HepG2 (cell line): Measurements from ENCODE around the gene YIPF7. TPM values are rescaled to one million over a fixed set of nuclear protein-coding genes. Genes with fewer than 3 reads are reported as not detected.

Experiments
- ATAC-seq: fragments of 200-7000 bp; cut with Tn5 transposase; 3 replicates; pipeline ENCODE4 v1.9.1; 2020; ENCODE audit warnings: mild to moderate bottlenecking, moderate library complexity
- BruUV-seq: library from RNA; stranded (reverse); fragments of 400-500 nt; replicated peaks from 2 replicates; lab custom pipeline; 2021; lab: Mats Ljungman, UMichigan
- CTCF ChIA-PET: fragments of 300-600 bp; formaldehyde crosslinking; extraction: SDS; loops from one replicate; lab custom pipeline; 2021; ENCODE audit warnings: low total read pairs, inconsistent platforms, low intra/inter-chr PET ratio; lab: Yijun Ruan, JAX
- POLR2A ChIA-PET: fragments of 350-600 bp; sonication (Branson Sonifier 250); formaldehyde crosslinking; loops from one replicate; lab custom pipeline; 2020; ENCODE audit warnings: antibody characterized with exemption, inconsistent platforms; lab: Yijun Ruan, JAX
- DNase-seq: peaks from one replicate; pipeline ENCODE4 v3.0.0-alpha.2; 2015; ENCODE audit warnings: low spot score
- FAIRE-seq: peaks from 3 replicates; lab custom pipeline; 2011; peaks lifted over from hg19 to GRCh38; lab: Jason Lieb, UNC
- H2AFZ ChIP-seq: one replicate; pipeline ENCODE4 v1.6.1; 2011; ENCODE audit warnings: low read length, inconsistent platforms
- H3K27ac ChIP-seq: fragments of 300-600 bp; 3 replicates; pipeline ENCODE4 v1.8.0; 2011; ENCODE audit warnings: mixed run types, mild to moderate bottlenecking, mixed read lengths, low read length, inconsistent platforms; ENCODE audit not compliant: insufficient read depth; ENCODE audit errors: extremely low read length
- H3K27me3 ChIP-seq, 2 experiments: fragments of 200-600 bp in 1 of 2; 2 replicates in 1 of 2; 3 replicates in 1 of 2; pipeline versions ENCODE4 v1.6.0 to v1.8.0; 2011; ENCODE audit warnings: low read length in 2 of 2, mild to moderate bottlenecking in 2 of 2, moderate library complexity in 2 of 2, inconsistent platforms in 1 of 2; ENCODE audit not compliant: insufficient read depth in 2 of 2, control insufficient read depth in 1 of 2
- H3K36me3 ChIP-seq, 2 experiments: fragments of 200-600 bp in 1 of 2; replicated peaks in 1 of 2; 2 replicates in 1 of 2; 3 replicates in 1 of 2; pipeline versions ENCODE4 v1.5.1 to v1.8.0; 2011; ENCODE audit warnings: low read length in 2 of 2, inconsistent platforms in 1 of 2; ENCODE audit not compliant: insufficient read depth in 2 of 2, control insufficient read depth in 1 of 2
- H3K4me1 ChIP-seq: 2 replicates; pipeline ENCODE4 v1.5.1; 2012; ENCODE audit warnings: low read length, inconsistent platforms; ENCODE audit not compliant: insufficient read depth
- H3K4me2 ChIP-seq: 2 replicates; pipeline ENCODE4 v1.6.0; 2011; ENCODE audit warnings: low read depth, low read length, inconsistent platforms
- H3K4me3 ChIP-seq, 3 experiments: fragments of 200-600 bp in 1 of 3; sonication (generic), shearing (Covaris generic) in 1 of 3; replicated peaks in 1 of 3; 2 replicates each; pipeline ENCODE4 v1.5.1; 2011 to 2016; ENCODE audit warnings: low read length in 3 of 3, inconsistent platforms in 2 of 3, low read depth in 2 of 3, mild to moderate bottlenecking in 2 of 3, control low read depth in 1 of 3, mixed read lengths in 1 of 3; ENCODE audit not compliant: insufficient read depth in 1 of 3
- H3K79me2 ChIP-seq: one replicate; pipeline ENCODE4 v1.6.1; 2011; ENCODE audit warnings: low read length, inconsistent platforms; ENCODE audit not compliant: insufficient read depth
- H3K9ac ChIP-seq: 2 replicates; pipeline ENCODE4 v1.6.0; 2011; ENCODE audit warnings: mild to moderate bottlenecking, low read depth, low read length, inconsistent platforms; ENCODE audit not compliant: insufficient read depth
- H3K9me3 ChIP-seq: 2 replicates; pipeline ENCODE4 v1.5.1; 2012; ENCODE audit warnings: mild to moderate bottlenecking, low read length
- H4K20me1 ChIP-seq: 2 replicates; pipeline ENCODE4 v1.6.0; 2011; ENCODE audit warnings: inconsistent platforms, mild to moderate bottlenecking, low read length, moderate library complexity; ENCODE audit not compliant: insufficient read depth
- CC2D1A ChIP-seq: sonication (generic); formaldehyde crosslinking; IDR thresholded peaks from 2 replicates; pipeline ENCODE4 v1.8.1; 2023; ENCODE audit warnings: mild to moderate bottlenecking, missing genetic modification reagents
- HNF1A ChIP-seq, 2 experiments: sonication (generic) in 1 of 2; formaldehyde crosslinking in 1 of 2; IDR thresholded peaks; 2 replicates each; pipeline versions ENCODE4 v1.4.0 to v1.6.1; 2016 to 2020; ENCODE audit warnings: borderline replicate concordance in 1 of 2, low read depth in 1 of 2, mild to moderate bottlenecking in 1 of 2, missing genetic modification reagents in 1 of 2
- LRRFIP1 ChIP-seq: sonication (generic); formaldehyde crosslinking; conservative IDR thresholded peaks from 2 replicates; pipeline ENCODE4 v1.4.0; 2020; ENCODE audit warnings: missing genetic modification reagents
- PCBP1 ChIP-seq: fragments of 200-400 bp; formaldehyde crosslinking; IDR thresholded peaks from 2 replicates; pipeline ENCODE4 v1.6.1; 2017; ENCODE audit warnings: mild to moderate bottlenecking, low read depth, low read length, borderline replicate concordance
- PHF20 ChIP-seq: sonication (generic); formaldehyde crosslinking; IDR thresholded peaks from 2 replicates; pipeline ENCODE4 v1.5.0; 2020; ENCODE audit warnings: mild to moderate bottlenecking, missing genetic modification reagents
- REL ChIP-seq: sonication (generic); formaldehyde crosslinking; conservative IDR thresholded peaks from 2 replicates; pipeline ENCODE4 v1.8.0; 2022; ENCODE audit warnings: mild to moderate bottlenecking, missing genetic modification reagents, moderate library complexity
- SIX4 ChIP-seq: sonication (generic); formaldehyde crosslinking; IDR thresholded peaks from 2 replicates; pipeline ENCODE4 v1.4.0; 2020; ENCODE audit warnings: missing genetic modification reagents
- SNAPC5 ChIP-seq: sonication (generic); formaldehyde crosslinking; IDR thresholded peaks from 2 replicates; pipeline ENCODE4 v1.8.1; 2023; ENCODE audit warnings: mild to moderate bottlenecking, missing genetic modification reagents, borderline replicate concordance
- SSRP1 ChIP-seq: IDR thresholded peaks from 2 replicates; pipeline ENCODE4 v1.6.1; 2016; ENCODE audit warnings: control low read depth
- TBP ChIP-seq: sonication (generic); formaldehyde crosslinking; IDR thresholded peaks from 2 replicates; pipeline ENCODE4 v1.5.0; 2020; ENCODE audit warnings: missing genetic modification reagents
- ZNF280D ChIP-seq: sonication (generic); formaldehyde crosslinking; IDR thresholded peaks from 2 replicates; pipeline ENCODE4 v1.5.1; 2020; ENCODE audit warnings: mild to moderate bottlenecking, missing genetic modification reagents
- ZNF441 ChIP-seq: sonication (generic); formaldehyde crosslinking; IDR thresholded peaks from 2 replicates; pipeline ENCODE4 v1.7.0; 2021; ENCODE audit warnings: missing genetic modification reagents, borderline replicate concordance
- ZNF704 ChIP-seq: sonication (generic); formaldehyde crosslinking; IDR thresholded peaks from 2 replicates; pipeline ENCODE4 v1.8.1; 2023; ENCODE audit warnings: mild to moderate bottlenecking, inconsistent platforms, moderate library complexity, missing genetic modification reagents, borderline replicate concordance
- WGBS: methylation state at CpG from one replicate; pipeline ENCODE4 v1.1.6; 2017; ENCODE audit warnings: low lambda C conversion rate; 5-methylcytosine and 5-hydroxymethylcytosine counted together
- in situ Hi-C: cut with HindIII; loops from 2 replicates; pipeline ENCODE4 v1.10.0; 2017; ENCODE audit warnings: low pct_unique_long_range_greater_than_20kb; ENCODE audit not compliant: extremely low pct_ligation_motif_present
- intact Hi-C: fragments of 100-400 bp; cut with micrococcal nuclease; formaldehyde crosslinking; loops from one replicate; pipeline ENCODE4 v1.10.0; 2022; ENCODE audit not compliant: unreplicated experiment
- polyA plus RNA-seq, 8 experiments: library from polyadenylated mRNA; depleted of rRNA in 3 of 8; stranded (reverse) in 7 of 8; unstranded in 1 of 8; fragments of >200 nt; fragmentation: Illumina TruSeq in 4 of 8; extraction: Trizol in 4 of 8; gene quantifications; 2 replicates each; pipeline versions ENCODE4 v1.2.1 to v1.2.3, GENCODE V29; 2011 to 2016; ENCODE audit warnings: low read depth in 4 of 8, missing spikeins in 1 of 8, mixed read lengths in 1 of 8; ENCODE audit not compliant: insufficient read depth in 1 of 8
- total RNA-seq, 5 experiments: library from RNA; depleted of rRNA; stranded (reverse); fragments of >200 nt; fragmentation: Illumina TruSeq; extraction: Trizol; gene quantifications; 2 replicates each; pipeline ENCODE4 v1.2.3, GENCODE V29; 2016; ENCODE audit warnings: low read depth in 1 of 5

YIPF7 gene
- total and polyA plus RNA-seq, 2 of the 13 experiments (the other 11 are each of a cell fraction or from before 2014, with no cell fraction given), result 0.12 TPM; not detected in 1

- FAIRE-seq, result no peak
- TF ChIP-seq REL (CRISPR knock-in tag) (no peak), HNF1A (IDR thresholded peaks at IDR 0.05; ENCODE audit: low read depth) (no peak), HNF1A (CRISPR knock-in tag; IDR thresholded peaks at IDR 0.05; ENCODE audit: borderline replicate concordance) (no peak), TBP (no peak), PCBP1 (no peak), SNAPC5 (no peak), SIX4 (no peak), ZNF280D (CRISPR knock-in tag) (no peak), LRRFIP1 (CRISPR knock-in tag) (no peak), ZNF704 (CRISPR knock-in tag) (no peak), CC2D1A (CRISPR knock-in tag) (no peak), PHF20 (CRISPR knock-in tag) (no peak), SSRP1 (no peak), ZNF441 (CRISPR knock-in tag) (no peak)
Observed at GRCh38 chr4:44675366-44675765, 23.9 kb upstream of the YIPF7 start.

More at GRCh38 chr4:44675366-44675765, 23.9 kb upstream of the YIPF7 start:
- H3K27me3 ChIP-seq, result no peaks in the 10 kb centered on the region; a peak in 1 of 5 replicates
- H2AFZ ChIP-seq, result no peak overlapping the region
- no peak overlapping the region for H3K4me3 ChIP-seq
- H3K36me3 ChIP-seq, result no peaks in the 10 kb centered on the region
- in situ Hi-C loops, result no loop called here
- DNase-seq (no peak), ATAC-seq (no peak)
- H3K4me1 ChIP-seq, result peaks cover 8% of the 10 kb centered on the region; the same call in 1 of the 2 replicates
- H4K20me1 ChIP-seq, result no peaks in the 10 kb centered on the region
- BruUV-seq, result no TSS peak
- H3K79me2 ChIP-seq, result peaks cover 18% of the 10 kb centered on the region
- intact Hi-C loops, result no loop called here
- CTCF ChIA-PET, result no interaction called here
- no peak overlapping the region for H3K4me2 ChIP-seq
- no peaks in the 10 kb centered on the region for H3K9me3 ChIP-seq
- H3K27ac ChIP-seq, result no peak overlapping the region
- H3K9ac ChIP-seq, result no peak overlapping the region
- POLR2A ChIA-PET, result no interaction called here
- 38% methylated on average over 5 of the region's 5 CpGs for WGBS
